GM23338 (cell line): Measurements from ENCODE around the gene FAF1. TPM values are rescaled to one million over a fixed set of nuclear protein-coding genes. Genes with fewer than 3 reads are reported as not detected.

Experiments
- ATAC-seq: fragments of 200-7000 bp; cut with Tn5 transposase; 3 replicates; pipeline ENCODE4 v1.9.1; 2020
- DNase-seq: peaks from one replicate; pipeline ENCODE4 v3.0.0-alpha.2; 2015; ENCODE audit warnings: low spot score
- H2AFZ ChIP-seq: fragments of 200-600 bp; sonication (generic); 2 replicates; pipeline ENCODE4 v1.8.0; 2016; ENCODE audit warnings: antibody characterized with exemption, mild to moderate bottlenecking, moderate library complexity
- H3F3A ChIP-seq: fragments of 200-600 bp; sonication (generic); replicated peaks from 2 replicates; pipeline ENCODE4 v1.8.0; 2017; ENCODE audit warnings: antibody characterized with exemption, mixed run types, low read depth
- H3K27ac ChIP-seq: fragments of 200-600 bp; sonication (generic); 2 replicates; pipeline ENCODE4 v1.6.1; 2016; ENCODE audit warnings: low read depth
- H3K27me3 ChIP-seq: fragments of 200-600 bp; sonication (generic); 2 replicates; pipeline ENCODE4 v1.8.0; 2016; ENCODE audit warnings: mild to moderate bottlenecking, mixed run types, moderate library complexity; ENCODE audit not compliant: insufficient read depth
- H3K36me3 ChIP-seq: fragments of 200-600 bp; sonication (generic); 2 replicates; pipeline ENCODE4 v1.8.0; 2016; ENCODE audit warnings: mild to moderate bottlenecking; ENCODE audit not compliant: insufficient read depth
- H3K4me1 ChIP-seq: fragments of 200-600 bp; sonication (generic); 2 replicates; pipeline ENCODE4 v1.8.0; 2016; ENCODE audit warnings: mild to moderate bottlenecking, moderate library complexity; ENCODE audit not compliant: insufficient read depth
- H3K4me2 ChIP-seq: fragments of 200-600 bp; sonication (generic); 2 replicates; pipeline ENCODE4 v1.7.1; 2017; ENCODE audit warnings: mixed run types
- H3K4me3 ChIP-seq: fragments of 200-600 bp; sonication (generic); 2 replicates; pipeline ENCODE4 v1.6.1; 2016; ENCODE audit warnings: mixed run types
- H3K79me2 ChIP-seq: fragments of 200-600 bp; sonication (generic); replicated peaks from 2 replicates; pipeline ENCODE4 v1.8.0; 2017; ENCODE audit warnings: mild to moderate bottlenecking; ENCODE audit not compliant: insufficient read depth
- H3K9me2 ChIP-seq: fragments of 200-600 bp; sonication (generic); 2 replicates; pipeline ENCODE4 v1.8.0; 2017; ENCODE audit not compliant: insufficient read depth
- H4K20me1 ChIP-seq: fragments of 200-600 bp; sonication (generic); replicated peaks from 2 replicates; pipeline ENCODE4 v1.8.0; 2017; ENCODE audit warnings: mild to moderate bottlenecking; ENCODE audit not compliant: insufficient read depth
- H3K27ac Mint-ChIP-seq: 2 replicates; pipeline ENCODE4 v1.8.0; 2020; ENCODE audit warnings: inconsistent platforms, mild to moderate bottlenecking, moderate library complexity, mixed read lengths
- H3K27me3 Mint-ChIP-seq: 3 replicates; pipeline ENCODE4 v1.8.0; 2022; ENCODE audit warnings: low read depth, mild to moderate bottlenecking, moderate library complexity, mixed read lengths, inconsistent platforms; ENCODE audit not compliant: insufficient read depth, poor library complexity
- H3K36me3 Mint-ChIP-seq: 3 replicates; pipeline ENCODE4 v1.8.0; 2021; ENCODE audit warnings: low read depth, mild to moderate bottlenecking, inconsistent platforms, moderate library complexity, mixed read lengths
- H3K4me1 Mint-ChIP-seq: 3 replicates; pipeline ENCODE4 v1.8.0; 2020; ENCODE audit warnings: mild to moderate bottlenecking, inconsistent platforms, mixed read lengths
- H3K4me3 Mint-ChIP-seq: 3 replicates; pipeline ENCODE4 v1.8.0; 2021; ENCODE audit warnings: moderate library complexity, mild to moderate bottlenecking, inconsistent platforms, mixed read lengths
- H3K9me3 Mint-ChIP-seq: 3 replicates; pipeline ENCODE4 v1.8.0; 2020; ENCODE audit warnings: moderate library complexity, mild to moderate bottlenecking, inconsistent platforms, mixed read lengths
- CREB1 ChIP-seq: fragments of 250-450 bp; sonication (Bioruptor Pico); IDR thresholded peaks from 2 replicates; pipeline ENCODE4 v1.5.0; 2020; ENCODE audit warnings: low read depth, mild to moderate bottlenecking, moderate library complexity
- CTCF ChIP-seq, 2 experiments: fragments of 200-600 bp in 1 of 2; sonication (generic) in 1 of 2; conservative IDR thresholded peaks; 2 replicates each; pipeline versions ENCODE4 v1.5.1 to v1.6.1; 2016 to 2017; ENCODE audit warnings: antibody characterized with exemption in 2 of 2, low read depth in 2 of 2, mild to moderate bottlenecking in 2 of 2, moderate library complexity in 1 of 2
- EZH2 ChIP-seq: fragments of 200-600 bp; sonication (generic); IDR thresholded peaks from one replicate; pipeline ENCODE4 v1.8.0; 2017; ENCODE audit warnings: antibody characterized with exemption, mild to moderate bottlenecking, low read depth; ENCODE audit not compliant: unreplicated experiment
- JUNB ChIP-seq: IDR thresholded peaks from one replicate; pipeline ENCODE4 v1.6.1; 2016; ENCODE audit warnings: antibody characterized with exemption; ENCODE audit not compliant: unreplicated experiment
- POLR2AphosphoS5 ChIP-seq: IDR thresholded peaks from 2 replicates; pipeline ENCODE4 v1.6.1; 2016; ENCODE audit warnings: antibody characterized with exemption, low read depth
- STAT1 ChIP-seq: IDR thresholded peaks from one replicate; pipeline ENCODE4 v1.6.1; 2016; ENCODE audit warnings: antibody characterized with exemption; ENCODE audit not compliant: unreplicated experiment
- polyA plus RNA-seq: library from polyadenylated mRNA; unstranded; fragments of >200 nt; fragmentation: Nextera tagmentation; extraction: Ambion mirVana; gene quantifications from 2 replicates; pipeline ENCODE4 v1.2.1, GENCODE V29; 2016
- total RNA-seq: library from RNA; depleted of rRNA; stranded (reverse); fragments of >200 nt; shearing (Covaris generic); gene quantifications from 2 replicates; pipeline ENCODE4 v1.2.3, GENCODE V29; 2014
- TF ChIP-seq, protein P1 (sequence below): IDR thresholded peaks from 2 replicates; pipeline ENCODE4 v1.6.1; 2016; ENCODE audit warnings: antibody characterized with exemption
- TF ChIP-seq, protein P2 (sequence below): IDR thresholded peaks from one replicate; pipeline ENCODE4 v1.6.1; 2018; ENCODE audit warnings: antibody characterized with exemption; ENCODE audit not compliant: unreplicated experiment

The FAF1 gene
- total and polyA plus RNA-seq, 2 experiments from 2014 or later = 24.1 to 53.2 TPM

DNA sequence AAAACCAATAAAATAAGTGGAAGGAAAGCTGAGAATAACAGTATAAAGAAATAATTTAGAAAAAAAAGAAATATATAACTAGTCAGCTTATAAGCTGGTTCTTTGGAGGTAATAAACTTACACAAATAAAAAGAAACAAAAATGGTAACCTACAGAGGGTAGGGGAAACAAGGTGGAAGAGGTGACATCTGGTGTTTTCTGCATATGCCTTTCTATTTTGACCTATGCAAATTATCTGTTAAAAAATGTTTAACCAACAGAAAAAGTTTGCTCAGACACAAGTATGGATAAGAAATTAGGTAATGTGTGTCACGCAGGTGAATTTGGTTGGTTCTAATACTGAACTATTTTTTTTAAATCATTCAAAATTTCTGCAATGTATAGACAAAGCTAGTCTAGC lies 483.3 kb downstream of the FAF1 start:
- Mint-ChIP-seq H3K9me3 (no peaks in the 10 kb centered on the region; the same call in 2 of the 3 replicates), H3K36me3 (no peaks in the 10 kb centered on the region; the same call in 2 of the 3 replicates), H3K27me3 (peaks cover 2% of the 10 kb centered on the region), H3K27ac (no peak overlapping the region), H3K4me1 (peaks cover 31% of the 10 kb centered on the region), H3K4me3 (no peak overlapping the region)
- ATAC-seq = no peak
- no peak for DNase-seq
- no peak overlapping the region for H2AFZ ChIP-seq
- TF ChIP-seq, protein P1, sequence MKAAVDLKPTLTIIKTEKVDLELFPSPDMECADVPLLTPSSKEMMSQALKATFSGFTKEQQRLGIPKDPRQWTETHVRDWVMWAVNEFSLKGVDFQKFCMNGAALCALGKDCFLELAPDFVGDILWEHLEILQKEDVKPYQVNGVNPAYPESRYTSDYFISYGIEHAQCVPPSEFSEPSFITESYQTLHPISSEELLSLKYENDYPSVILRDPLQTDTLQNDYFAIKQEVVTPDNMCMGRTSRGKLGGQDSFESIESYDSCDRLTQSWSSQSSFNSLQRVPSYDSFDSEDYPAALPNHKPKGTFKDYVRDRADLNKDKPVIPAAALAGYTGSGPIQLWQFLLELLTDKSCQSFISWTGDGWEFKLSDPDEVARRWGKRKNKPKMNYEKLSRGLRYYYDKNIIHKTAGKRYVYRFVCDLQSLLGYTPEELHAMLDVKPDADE = no peak
- TF ChIP-seq STAT1 (no peak), CREB1 (CRISPR knock-in tag) (no peak), EZH2 (no peak), POLR2AphosphoS5 (no peak), JUNB (no peak)
- TF ChIP-seq, protein P2, sequence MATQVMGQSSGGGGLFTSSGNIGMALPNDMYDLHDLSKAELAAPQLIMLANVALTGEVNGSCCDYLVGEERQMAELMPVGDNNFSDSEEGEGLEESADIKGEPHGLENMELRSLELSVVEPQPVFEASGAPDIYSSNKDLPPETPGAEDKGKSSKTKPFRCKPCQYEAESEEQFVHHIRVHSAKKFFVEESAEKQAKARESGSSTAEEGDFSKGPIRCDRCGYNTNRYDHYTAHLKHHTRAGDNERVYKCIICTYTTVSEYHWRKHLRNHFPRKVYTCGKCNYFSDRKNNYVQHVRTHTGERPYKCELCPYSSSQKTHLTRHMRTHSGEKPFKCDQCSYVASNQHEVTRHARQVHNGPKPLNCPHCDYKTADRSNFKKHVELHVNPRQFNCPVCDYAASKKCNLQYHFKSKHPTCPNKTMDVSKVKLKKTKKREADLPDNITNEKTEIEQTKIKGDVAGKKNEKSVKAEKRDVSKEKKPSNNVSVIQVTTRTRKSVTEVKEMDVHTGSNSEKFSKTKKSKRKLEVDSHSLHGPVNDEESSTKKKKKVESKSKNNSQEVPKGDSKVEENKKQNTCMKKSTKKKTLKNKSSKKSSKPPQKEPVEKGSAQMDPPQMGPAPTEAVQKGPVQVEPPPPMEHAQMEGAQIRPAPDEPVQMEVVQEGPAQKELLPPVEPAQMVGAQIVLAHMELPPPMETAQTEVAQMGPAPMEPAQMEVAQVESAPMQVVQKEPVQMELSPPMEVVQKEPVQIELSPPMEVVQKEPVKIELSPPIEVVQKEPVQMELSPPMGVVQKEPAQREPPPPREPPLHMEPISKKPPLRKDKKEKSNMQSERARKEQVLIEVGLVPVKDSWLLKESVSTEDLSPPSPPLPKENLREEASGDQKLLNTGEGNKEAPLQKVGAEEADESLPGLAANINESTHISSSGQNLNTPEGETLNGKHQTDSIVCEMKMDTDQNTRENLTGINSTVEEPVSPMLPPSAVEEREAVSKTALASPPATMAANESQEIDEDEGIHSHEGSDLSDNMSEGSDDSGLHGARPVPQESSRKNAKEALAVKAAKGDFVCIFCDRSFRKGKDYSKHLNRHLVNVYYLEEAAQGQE = no peak
- no peaks in the 10 kb centered on the region for H3K27me3 ChIP-seq
- no peaks in the 10 kb centered on the region for H3K9me2 ChIP-seq
- H3K79me2 ChIP-seq = no peaks in the 10 kb centered on the region
- no peak overlapping the region for H3K4me2 ChIP-seq
- H3K4me3 ChIP-seq = no peak overlapping the region
- no peaks in the 10 kb centered on the region for H4K20me1 ChIP-seq
- no peaks in the 10 kb centered on the region; the same call in 1 of the 2 replicates for H3K36me3 ChIP-seq
- no peaks in the 10 kb centered on the region for H3F3A ChIP-seq
- H3K27ac ChIP-seq = no peak overlapping the region
- H3K4me1 ChIP-seq = peaks cover 2% of the 10 kb centered on the region

DNA sequence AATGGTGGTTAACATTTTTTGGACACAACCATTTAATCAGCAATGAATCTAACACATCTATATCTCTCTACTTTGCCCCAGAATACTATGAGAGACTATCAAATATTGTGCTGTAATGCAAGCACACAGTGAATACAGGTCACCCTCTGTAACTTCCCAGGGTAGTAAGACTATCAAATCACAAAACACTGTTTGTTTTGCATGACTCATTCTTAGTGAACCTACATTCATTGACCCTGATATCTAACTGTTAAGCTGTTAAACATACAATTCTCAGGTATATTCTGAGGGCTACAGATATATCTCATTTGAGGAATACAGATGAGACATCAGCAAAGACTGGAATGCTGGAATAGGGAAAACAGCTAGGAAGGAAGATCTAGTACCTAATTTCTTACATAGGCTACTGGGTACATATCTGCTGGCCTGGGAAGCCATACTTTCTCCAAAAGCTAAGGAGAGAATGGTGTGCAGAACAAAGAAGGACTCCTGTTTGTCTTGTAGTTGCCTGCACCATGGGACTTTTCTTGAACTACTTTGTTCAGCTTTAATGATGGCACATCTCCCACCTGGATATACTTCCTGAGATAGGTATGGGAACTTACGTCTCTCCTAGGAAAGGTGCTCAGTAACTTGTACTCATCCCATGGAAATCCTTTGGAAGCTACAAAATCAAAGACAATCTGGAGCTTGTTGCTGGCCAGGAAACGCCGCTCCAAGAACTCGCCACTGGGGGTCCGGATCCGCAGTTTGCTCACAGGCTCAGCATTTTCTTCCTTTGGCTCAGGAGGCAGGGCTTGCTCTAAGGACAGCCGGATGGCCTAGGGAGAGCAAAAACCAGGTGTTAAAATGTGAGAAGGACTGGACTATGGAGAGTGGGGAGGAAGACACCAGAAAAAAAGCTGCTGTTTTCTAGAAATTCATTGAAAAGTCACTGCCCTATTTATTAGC lies 484.9 kb downstream of the FAF1 start:
- no peak overlapping the region for H3K4me2 ChIP-seq
- H3K4me3 ChIP-seq = no peak overlapping the region
- H3K27ac ChIP-seq = no peak overlapping the region
- no peak overlapping the region for H2AFZ ChIP-seq
- peak; percentile 21 to 29; a peak in 3 of 4 replicates for TF ChIP-seq CTCF (conservative IDR thresholded peaks at IDR 0.05; ENCODE audit: low read depth in 2 of 2)
- TF ChIP-seq, protein P1 = no peak
- no peaks in the 10 kb centered on the region for H3K9me2 ChIP-seq
- peak; percentile 86 for ATAC-seq
- peaks cover 9% of the 10 kb centered on the region for H3K4me1 ChIP-seq
- no peaks in the 10 kb centered on the region for H3K79me2 ChIP-seq
- no peaks in the 10 kb centered on the region for H3K27me3 ChIP-seq
- peaks cover 2% of the 10 kb centered on the region for H3K27me3 Mint-ChIP-seq
- no peaks in the 10 kb centered on the region; the same call in 1 of the 2 replicates for H3K36me3 ChIP-seq
- H3K4me1 Mint-ChIP-seq = peaks cover 38% of the 10 kb centered on the region
- H3K9me3 Mint-ChIP-seq = no peaks in the 10 kb centered on the region
- H3K4me3 Mint-ChIP-seq = no peak overlapping the region
- DNase-seq = peak; percentile 86
- H3K36me3 Mint-ChIP-seq = no peaks in the 10 kb centered on the region; the same call in 2 of the 3 replicates
- H3K27ac Mint-ChIP-seq = no peak overlapping the region
- no peaks in the 10 kb centered on the region for H3F3A ChIP-seq
- H4K20me1 ChIP-seq = no peaks in the 10 kb centered on the region
